ENCODE measurements around the gene MAML2. TPM values are rescaled to one million over a fixed set of nuclear protein-coding genes. Genes with fewer than 3 reads are reported as not detected.

Gene MAML2
- total and polyA plus RNA-seq, 8 donors = 2.4 to 11.8 (median 4.1) TPM

DNA sequence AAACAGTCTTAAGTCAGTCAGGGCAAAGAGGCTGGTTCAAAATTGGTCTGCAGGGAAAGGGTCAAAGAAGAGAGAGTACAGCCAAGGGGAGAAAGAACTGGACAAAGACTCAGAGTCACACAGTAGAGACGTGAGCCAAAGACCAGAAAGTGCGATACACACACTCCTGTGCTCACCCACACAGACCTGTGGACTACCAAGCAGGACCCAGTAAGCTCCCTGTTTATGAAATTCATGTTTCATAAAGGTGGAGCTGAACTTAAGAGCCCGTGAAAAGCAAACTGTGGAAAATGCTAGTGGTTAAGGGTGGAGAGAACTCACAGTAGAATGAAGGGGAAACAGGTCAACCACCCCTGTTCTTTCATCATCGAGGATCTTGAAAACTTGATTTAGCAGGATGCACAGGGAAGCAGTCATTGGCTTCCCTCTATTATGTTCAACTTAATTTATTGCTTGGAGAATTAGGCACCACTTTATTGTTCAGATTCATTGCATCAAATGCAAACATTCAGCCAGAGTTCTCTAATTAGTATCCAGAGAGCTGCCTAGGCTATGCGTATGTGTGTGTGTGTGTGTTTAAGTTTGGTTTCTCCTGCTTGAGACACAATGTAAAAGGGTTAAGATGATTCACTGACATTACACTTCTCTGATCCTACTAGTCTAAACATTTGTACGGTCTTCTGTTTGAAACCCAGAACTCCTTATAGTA lies 258.2 kb downstream of the MAML2 start:
- Histone ChIP-seq H3K36me3 (no peaks in the 10 kb centered on the region), H3K4me3 (no peak overlapping the region), H3K27ac (no peak overlapping the region), H3K9me3 (no peaks in the 10 kb centered on the region), H3K4me1 (no peaks in the 10 kb centered on the region), H3K27me3 (no peaks in the 10 kb centered on the region)
- 43 to 62% methylated on average over 6 of the region's 6 CpGs for WGBS, 2 donors
- TF ChIP-seq, protein P1, sequence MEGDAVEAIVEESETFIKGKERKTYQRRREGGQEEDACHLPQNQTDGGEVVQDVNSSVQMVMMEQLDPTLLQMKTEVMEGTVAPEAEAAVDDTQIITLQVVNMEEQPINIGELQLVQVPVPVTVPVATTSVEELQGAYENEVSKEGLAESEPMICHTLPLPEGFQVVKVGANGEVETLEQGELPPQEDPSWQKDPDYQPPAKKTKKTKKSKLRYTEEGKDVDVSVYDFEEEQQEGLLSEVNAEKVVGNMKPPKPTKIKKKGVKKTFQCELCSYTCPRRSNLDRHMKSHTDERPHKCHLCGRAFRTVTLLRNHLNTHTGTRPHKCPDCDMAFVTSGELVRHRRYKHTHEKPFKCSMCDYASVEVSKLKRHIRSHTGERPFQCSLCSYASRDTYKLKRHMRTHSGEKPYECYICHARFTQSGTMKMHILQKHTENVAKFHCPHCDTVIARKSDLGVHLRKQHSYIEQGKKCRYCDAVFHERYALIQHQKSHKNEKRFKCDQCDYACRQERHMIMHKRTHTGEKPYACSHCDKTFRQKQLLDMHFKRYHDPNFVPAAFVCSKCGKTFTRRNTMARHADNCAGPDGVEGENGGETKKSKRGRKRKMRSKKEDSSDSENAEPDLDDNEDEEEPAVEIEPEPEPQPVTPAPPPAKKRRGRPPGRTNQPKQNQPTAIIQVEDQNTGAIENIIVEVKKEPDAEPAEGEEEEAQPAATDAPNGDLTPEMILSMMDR (IDR thresholded peaks at IDR 0.05) = no peak
- ATAC-seq (no peak), DNase-seq (no peak), FAIRE-seq (no peak)
- intact Hi-C loops (cut with DNase I) = no loop called here

DNA sequence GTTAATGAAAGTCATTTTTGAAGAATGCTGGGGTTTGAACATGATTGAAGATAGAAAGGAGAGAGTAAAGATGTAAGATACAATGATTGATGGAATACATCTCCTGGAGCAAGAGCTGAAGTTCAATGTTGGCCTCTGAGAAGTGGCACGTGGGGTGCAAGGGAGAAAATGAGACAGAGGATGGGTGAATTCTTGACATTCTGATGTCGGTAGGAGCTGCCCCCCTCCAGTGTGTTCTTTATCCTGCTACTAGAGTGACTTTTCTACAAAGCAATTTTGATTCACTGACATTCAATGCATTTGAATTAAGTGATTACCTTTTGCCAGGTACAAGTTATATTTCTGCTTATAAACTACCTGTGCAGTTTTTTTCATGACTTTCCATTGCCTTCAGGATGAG lies 260.1 kb downstream of the MAML2 start:
- intact Hi-C loops (cut with DNase I) = no loop called here
- Histone ChIP-seq H3K27me3 (no peaks in the 10 kb centered on the region), H3K9me3 (no peaks in the 10 kb centered on the region), H3K36me3 (no peaks in the 10 kb centered on the region), H3K4me1 (no peaks in the 10 kb centered on the region), H3K27ac (no peak overlapping the region), H3K4me3 (no peak overlapping the region)
- no peak for FAIRE-seq
- DNase-seq = no peak
- no peak for ATAC-seq
- TF ChIP-seq, protein P1 (IDR thresholded peaks at IDR 0.05) = no peak
- 51 to 65% methylated on average over 2 of the region's 2 CpGs for WGBS, 2 donors

DNA sequence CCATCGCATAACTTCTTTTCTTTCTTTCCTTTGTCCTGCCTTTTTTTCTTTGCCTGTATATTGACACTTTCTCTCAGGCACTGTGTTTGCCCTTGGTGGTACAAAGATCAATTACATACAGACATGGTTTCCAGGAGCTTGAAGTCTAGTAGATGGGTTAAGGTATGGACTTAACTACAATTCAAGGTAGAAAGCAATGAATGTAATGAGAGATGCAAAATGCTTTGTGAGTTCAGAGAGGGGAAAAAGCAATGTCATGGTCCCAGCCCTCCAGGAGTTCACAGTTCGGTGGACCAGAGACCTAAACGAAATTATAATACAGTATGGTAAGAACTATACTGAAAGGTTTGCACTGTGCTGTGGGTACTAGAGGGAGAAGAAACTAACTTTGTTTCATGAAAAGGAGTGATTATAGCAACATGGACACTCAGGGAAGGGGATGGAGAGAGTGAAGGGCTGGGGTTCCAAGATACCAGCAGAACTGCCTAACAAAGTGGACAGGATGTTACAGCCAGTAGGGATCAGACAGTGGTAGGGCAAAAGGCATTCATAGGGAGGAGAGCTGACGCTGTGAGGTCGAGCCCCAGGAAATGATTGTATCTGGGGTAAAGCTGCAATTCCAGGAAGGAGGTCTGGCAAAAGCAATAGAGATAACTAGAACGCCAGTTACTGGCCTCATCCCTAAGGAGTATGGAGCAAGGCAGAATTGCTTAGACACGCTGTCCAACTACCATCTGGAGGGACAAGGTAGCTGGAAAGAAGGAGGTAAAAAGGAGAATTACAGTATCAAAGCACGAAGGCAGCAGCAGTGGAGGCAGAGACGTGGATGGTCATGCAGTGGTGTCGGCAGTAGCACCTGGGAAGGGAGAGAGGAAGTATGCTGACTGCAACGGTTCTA lies 260.7 kb downstream of the MAML2 start:
- no peak for ATAC-seq
- intact Hi-C loops (cut with DNase I) = no loop called here
- no peak for DNase-seq
- Histone ChIP-seq H3K4me3 (no peak overlapping the region), H3K27me3 (no peaks in the 10 kb centered on the region), H3K9me3 (no peaks in the 10 kb centered on the region), H3K36me3 (no peaks in the 10 kb centered on the region), H3K4me1 (no peaks in the 10 kb centered on the region), H3K27ac (no peak overlapping the region)
- 66 to 74% methylated on average over 11 of the region's 11 CpGs for WGBS, 2 donors
- TF ChIP-seq, protein P1 (IDR thresholded peaks at IDR 0.05) = no peak
- no peak for FAIRE-seq

DNA sequence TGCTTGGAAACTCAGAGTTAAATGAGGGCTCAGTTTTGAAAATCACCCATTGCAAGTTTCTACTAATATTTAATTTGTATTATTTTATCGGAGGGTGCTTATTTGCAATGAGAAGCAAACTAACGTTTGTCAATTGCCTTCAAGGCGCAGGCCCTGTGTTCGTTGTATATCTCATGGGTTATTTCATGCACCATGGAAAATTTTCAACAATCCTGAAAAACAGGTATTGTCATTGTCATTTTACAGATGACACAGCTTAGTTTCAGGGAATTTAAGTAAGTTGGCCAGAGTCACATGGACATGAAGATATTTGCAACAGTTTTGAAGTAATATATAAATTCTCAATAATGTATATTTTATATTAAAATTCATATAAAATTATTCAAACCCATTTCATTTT lies 261.4 kb downstream of the MAML2 start:
- Histone ChIP-seq H3K27ac (no peak overlapping the region), H3K36me3 (no peaks in the 10 kb centered on the region), H3K9me3 (no peaks in the 10 kb centered on the region), H3K4me3 (no peak overlapping the region), H3K27me3 (no peaks in the 10 kb centered on the region), H3K4me1 (no peaks in the 10 kb centered on the region)
- ATAC-seq (no peak), FAIRE-seq (no peak), DNase-seq (no peak)
- 57 to 58% methylated on average over 4 of the region's 4 CpGs for WGBS, 2 donors
- intact Hi-C loops (cut with DNase I) = no loop called here
- TF ChIP-seq, protein P1 (IDR thresholded peaks at IDR 0.05) = no peak

DNA sequence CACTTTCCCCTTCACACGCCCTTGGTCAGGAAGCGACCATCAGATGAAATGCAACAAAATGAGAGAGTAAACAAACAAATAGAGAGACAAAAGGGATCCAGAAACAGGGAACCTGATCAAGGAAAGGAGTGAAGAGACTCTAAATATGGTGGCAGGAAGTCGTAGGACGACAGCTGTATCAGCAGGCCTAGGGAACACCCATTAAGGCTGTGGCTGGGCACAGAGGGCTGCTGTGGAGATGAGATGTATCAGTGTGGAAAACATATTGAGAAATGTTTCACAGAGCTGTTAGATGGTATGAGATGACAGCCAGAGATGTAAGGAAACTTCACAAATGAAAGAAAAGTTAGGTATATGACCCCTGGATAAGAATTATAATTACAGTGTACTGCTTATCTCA lies 263.3 kb downstream of the MAML2 start:
- ATAC-seq (no peak), FAIRE-seq (no peak), DNase-seq (no peak)
- Histone ChIP-seq H3K9me3 (no peaks in the 10 kb centered on the region), H3K4me1 (no peaks in the 10 kb centered on the region), H3K36me3 (no peaks in the 10 kb centered on the region), H3K4me3 (no peak overlapping the region), H3K27ac (no peak overlapping the region), H3K27me3 (no peaks in the 10 kb centered on the region)
- 84 to 89% methylated on average over 4 of the region's 4 CpGs for WGBS, 2 donors
- TF ChIP-seq, protein P1 (IDR thresholded peaks at IDR 0.05) = no peak
- intact Hi-C loops (cut with DNase I) = no loop called here

Data from pancreas (tissue), 10 donors.